Stomach (tissue), 9 donors: ENCODE data around the gene SHFL. TPM values are rescaled to one million over a fixed set of nuclear protein-coding genes. Genes with fewer than 3 reads are reported as not detected.

ENCODE experiments used
- DNase-seq, 2 donors: peaks; one replicate each; pipeline versions ENCODE4 v3.0.0 to v3.0.0-alpha.2; 2013 to 2019
- H3K27ac ChIP-seq, 5 donors: fragments of 200-600 bp in 4 of 5; sonication (generic) in 4 of 5; one replicate each; pipeline ENCODE4 v1.5.1; 2013 to 2019; ENCODE audit warnings: mild to moderate bottlenecking in 1 of 5, moderate library complexity in 1 of 5
- H3K27me3 ChIP-seq, 3 donors: fragments of 200-600 bp; sonication (generic); one replicate each; pipeline ENCODE4 v1.5.1; 2017 to 2019; ENCODE audit warnings: mixed run types in 1 of 3
- H3K36me3 ChIP-seq, 4 donors: fragments of 200-600 bp; sonication (generic); 1 replicate in 3 of 4; 2 replicates in 1 of 4; pipeline ENCODE4 v1.5.1; 2016 to 2019
- H3K4me1 ChIP-seq, 4 donors: fragments of 200-600 bp; sonication (generic); one replicate each; pipeline ENCODE4 v1.5.1; 2016 to 2019
- H3K4me3 ChIP-seq, 4 donors: fragments of 200-600 bp; sonication (generic) in 3 of 4; one replicate each; pipeline ENCODE4 v1.5.1; 2016 to 2019; ENCODE audit warnings: mild to moderate bottlenecking in 1 of 4
- H3K9me3 ChIP-seq, 4 donors: fragments of 200-600 bp; sonication (generic); one replicate each; pipeline ENCODE4 v1.5.1; 2016 to 2019
- EP300 ChIP-seq: sonication (generic); formaldehyde crosslinking; IDR thresholded peaks from one replicate; pipeline ENCODE4 v1.6.1; 2017; ENCODE audit warnings: antibody characterized with exemption
- POLR2A ChIP-seq, 4 donors: fragments of 450-650 bp; IDR thresholded peaks; one replicate each; pipeline ENCODE4 v1.6.1; 2016; ENCODE audit warnings: antibody characterized with exemption in 4 of 4, control low read depth in 2 of 4, mild to moderate bottlenecking in 1 of 4, moderate library complexity in 1 of 4
- POLR2AphosphoS5 ChIP-seq, 3 donors: sonication (generic); formaldehyde crosslinking; IDR thresholded peaks; one replicate each; pipeline ENCODE4 v1.6.1; 2016; ENCODE audit warnings: antibody characterized with exemption in 3 of 3
- WGBS, 5 donors: extraction: QIAGEN DNeasy Blood & Tissue Kit in 3 of 5; methylation state at CpG; one replicate each; pipeline versions ENCODE4 v1.1.5 to v1.1.7; 2013 to 2018; 5-methylcytosine and 5-hydroxymethylcytosine counted together
- intact Hi-C: fragments of 100-400 bp; cut with DNase I; formaldehyde crosslinking; loops from one replicate; pipeline ENCODE4 v1.15.1; 2023; ENCODE audit warnings: low total_unique reads
- polyA plus RNA-seq, 3 donors: library from polyadenylated mRNA; stranded (reverse); fragments of 200-250 nt; gene quantifications; one replicate each; pipeline ENCODE4 v1.2.3, GENCODE V29; 2013
- total RNA-seq, 5 donors: library from RNA; depleted of rRNA; stranded (reverse); fragments of >200 nt; gene quantifications; one replicate each; pipeline versions ENCODE4 v1.1.0 to v1.2.3, GENCODE V29; 2014 to 2016
- TF ChIP-seq, protein P1 (sequence below), 7 experiments: fragments of 450-650 bp in 4 of 7; fragments of 200-600 bp in 3 of 7; sonication (generic) in 3 of 7; IDR thresholded peaks; one replicate each; pipeline ENCODE4 v1.5.1; 2016 to 2019; ENCODE audit warnings: antibody characterized with exemption in 7 of 7, control low read depth in 2 of 7, mild to moderate bottlenecking in 1 of 7
- donor health status: healthy with polysubstance abuse.
- donor health status: Bipolar disorder and iron deficiency.
- donor health status: healthy.

The SHFL gene
- total and polyA plus RNA-seq, 8 donors = 7.0 to 62.0 (median 25.5) TPM

DNA sequence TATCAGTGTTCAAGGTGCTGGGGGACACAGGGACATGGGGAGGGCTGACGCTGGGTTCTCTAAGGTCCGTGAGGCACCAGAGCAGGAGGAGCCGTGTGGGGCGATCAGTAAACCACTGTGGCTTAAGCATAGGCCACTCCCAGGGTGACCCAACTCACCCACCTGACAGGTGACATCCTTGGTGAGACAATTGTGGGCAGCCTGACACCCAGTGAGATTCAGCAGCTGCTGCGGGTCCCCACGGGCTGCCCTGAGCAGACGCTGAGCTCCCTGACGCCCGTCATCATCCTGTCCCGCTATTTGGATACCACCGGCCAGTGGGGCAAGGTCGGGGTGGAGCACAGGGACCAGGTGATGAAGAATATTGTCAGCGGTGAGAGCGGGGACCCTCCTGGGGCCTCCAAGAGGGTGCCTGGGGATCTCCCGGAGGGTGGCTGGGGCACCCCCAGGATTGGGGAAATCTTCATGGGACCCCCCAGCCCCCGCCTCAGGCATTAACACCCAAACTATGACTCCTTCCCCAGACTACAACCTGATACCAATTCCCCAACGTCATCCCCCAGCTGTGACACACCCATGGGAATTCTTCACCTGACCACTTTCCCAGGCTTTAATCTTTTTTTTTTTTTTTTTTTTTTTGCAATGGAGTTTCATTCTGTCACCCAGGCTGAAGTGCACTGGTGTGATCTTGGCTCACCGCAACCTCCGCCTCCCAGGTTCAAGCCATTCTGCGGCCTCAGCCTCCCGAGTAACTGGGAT, 33.3 kb upstream of the SHFL start:
- peaks cover 0 to 28% (median 0%) of the 10 kb centered on the region in 3 donors for H3K27me3 ChIP-seq
- intact Hi-C loops = no loop called here
- no peak for TF ChIP-seq POLR2AphosphoS5 (IDR thresholded peaks at IDR 0.05)
- TF ChIP-seq, protein P1, sequence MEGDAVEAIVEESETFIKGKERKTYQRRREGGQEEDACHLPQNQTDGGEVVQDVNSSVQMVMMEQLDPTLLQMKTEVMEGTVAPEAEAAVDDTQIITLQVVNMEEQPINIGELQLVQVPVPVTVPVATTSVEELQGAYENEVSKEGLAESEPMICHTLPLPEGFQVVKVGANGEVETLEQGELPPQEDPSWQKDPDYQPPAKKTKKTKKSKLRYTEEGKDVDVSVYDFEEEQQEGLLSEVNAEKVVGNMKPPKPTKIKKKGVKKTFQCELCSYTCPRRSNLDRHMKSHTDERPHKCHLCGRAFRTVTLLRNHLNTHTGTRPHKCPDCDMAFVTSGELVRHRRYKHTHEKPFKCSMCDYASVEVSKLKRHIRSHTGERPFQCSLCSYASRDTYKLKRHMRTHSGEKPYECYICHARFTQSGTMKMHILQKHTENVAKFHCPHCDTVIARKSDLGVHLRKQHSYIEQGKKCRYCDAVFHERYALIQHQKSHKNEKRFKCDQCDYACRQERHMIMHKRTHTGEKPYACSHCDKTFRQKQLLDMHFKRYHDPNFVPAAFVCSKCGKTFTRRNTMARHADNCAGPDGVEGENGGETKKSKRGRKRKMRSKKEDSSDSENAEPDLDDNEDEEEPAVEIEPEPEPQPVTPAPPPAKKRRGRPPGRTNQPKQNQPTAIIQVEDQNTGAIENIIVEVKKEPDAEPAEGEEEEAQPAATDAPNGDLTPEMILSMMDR (IDR thresholded peaks at IDR 0.05) = no peak
- no peaks in the 10 kb centered on the region for H3K36me3 ChIP-seq
- H3K4me1 ChIP-seq = no peaks in the 10 kb centered on the region
- no peak overlapping the region for H3K27ac ChIP-seq
- DNase-seq = no peak
- 70 to 79% (median 74%) methylated on average over 15 to 21 of the region's 21 CpGs for WGBS, 5 donors
- no peak overlapping the region for H3K4me3 ChIP-seq
- H3K9me3 ChIP-seq = no peaks in the 10 kb centered on the region

DNA sequence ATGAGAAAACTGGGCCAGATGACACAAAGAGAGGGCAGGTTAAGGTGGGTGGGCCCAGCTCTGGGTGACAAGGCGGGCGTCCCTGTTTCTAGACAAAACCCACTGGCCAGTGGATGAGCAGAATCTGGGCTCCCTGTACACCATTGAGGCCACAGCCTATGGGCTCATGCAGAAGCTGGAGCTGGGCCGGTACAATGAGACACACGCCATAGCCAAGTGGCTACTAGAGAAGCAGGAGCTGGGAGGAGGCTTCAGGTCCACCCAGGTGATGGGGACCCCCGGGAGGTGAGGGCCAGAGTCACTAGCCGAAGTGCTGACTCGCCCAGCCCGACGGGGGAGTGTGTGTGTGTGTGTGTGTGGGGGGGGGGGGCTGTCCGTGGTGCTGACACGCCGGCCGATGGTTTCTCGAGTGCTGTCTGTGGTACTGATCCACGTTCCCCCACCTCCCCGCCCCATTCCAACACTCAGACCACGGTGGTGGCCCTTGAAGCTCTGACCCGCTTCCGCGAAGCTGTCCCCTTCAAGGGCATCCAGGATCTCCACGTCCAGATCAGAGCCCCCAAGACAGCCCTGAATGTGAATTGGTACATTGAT, 24.3 kb upstream of the SHFL start:
- H3K27ac ChIP-seq = no peak overlapping the region
- WGBS, 5 donors = 33 to 47% (median 34%) methylated on average over 7 to 21 of the region's 21 CpGs
- peaks cover 0 to 59% (median 6%) of the 10 kb centered on the region in 3 donors for H3K27me3 ChIP-seq
- H3K9me3 ChIP-seq = no peaks in the 10 kb centered on the region
- intact Hi-C loops = no loop called here
- no peak for DNase-seq
- no peaks in the 10 kb centered on the region for H3K4me1 ChIP-seq
- TF ChIP-seq POLR2A (IDR thresholded peaks at IDR 0.05) (no peak), POLR2AphosphoS5 (IDR thresholded peaks at IDR 0.05) (no peak), EP300 (no peak)
- TF ChIP-seq, protein P1 (IDR thresholded peaks at IDR 0.05) = no peak
- no peak overlapping the region for H3K4me3 ChIP-seq
- H3K36me3 ChIP-seq = no peaks in the 10 kb centered on the region

DNA sequence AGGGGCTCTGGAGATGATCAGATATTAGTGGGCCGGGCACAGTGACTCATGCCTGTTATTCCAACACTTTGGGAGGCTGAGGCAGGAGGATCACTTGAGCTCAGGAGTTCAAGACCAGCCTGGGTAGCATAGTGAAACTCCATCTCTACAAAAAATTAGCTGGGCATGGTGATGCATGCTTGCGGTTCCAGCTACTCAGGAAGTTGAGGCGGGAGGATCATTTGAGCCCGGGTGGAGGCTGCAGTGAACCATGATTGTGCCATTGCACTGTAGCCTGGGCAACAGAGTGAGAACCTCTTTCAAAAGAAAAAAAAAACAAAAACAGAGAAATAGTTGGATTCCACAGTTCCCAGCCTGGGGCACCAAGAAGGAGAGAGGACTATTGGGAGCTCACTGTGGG, 17.9 kb upstream of the SHFL start:
- WGBS, 5 donors = 67 to 77% (median 73%) methylated on average over 4 of the region's 4 CpGs
- Histone ChIP-seq H3K4me3 (no peak overlapping the region), H3K36me3 (no peaks in the 10 kb centered on the region), H3K4me1 (no peaks in the 10 kb centered on the region), H3K27me3 (peaks cover 0 to 41% (median 0%) of the 10 kb centered on the region in 3 donors), H3K9me3 (peaks cover 0 to 2% (median 0%) of the 10 kb centered on the region in 4 donors), H3K27ac (no peak overlapping the region)
- intact Hi-C loops = no loop called here
- TF ChIP-seq, protein P1 (IDR thresholded peaks at IDR 0.05) = no peak
- TF ChIP-seq POLR2AphosphoS5 (IDR thresholded peaks at IDR 0.05) = no peak
- TF ChIP-seq EP300 = no peak
- no peak for TF ChIP-seq POLR2A (IDR thresholded peaks at IDR 0.05)
- DNase-seq = no peak

DNA sequence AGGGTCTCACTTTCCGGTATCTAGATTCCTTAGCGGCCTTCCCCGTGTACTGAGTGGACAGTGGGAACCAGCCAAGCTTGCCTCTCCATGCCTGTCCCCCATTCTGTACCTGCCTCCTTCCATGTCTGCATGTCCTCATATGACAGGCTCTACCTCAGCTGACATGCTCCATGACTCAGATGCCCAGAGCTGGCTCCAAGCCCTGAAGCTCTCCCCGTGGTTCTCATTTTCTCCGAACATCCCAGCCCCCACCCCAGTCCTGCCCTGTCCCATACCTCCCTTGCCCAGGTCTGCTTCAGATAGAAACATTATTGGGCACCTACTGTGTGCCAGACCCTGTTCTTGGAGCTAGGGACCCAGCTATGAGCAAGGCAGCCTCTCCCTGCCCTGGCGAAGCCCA, 17.1 kb upstream of the SHFL start:
- Histone ChIP-seq H3K36me3 (no peaks in the 10 kb centered on the region), H3K4me3 (no peak overlapping the region), H3K4me1 (no peaks in the 10 kb centered on the region), H3K27ac (no peak overlapping the region), H3K27me3 (peaks cover 0 to 40% (median 0%) of the 10 kb centered on the region in 3 donors), H3K9me3 (peaks cover 0 to 10% (median 5%) of the 10 kb centered on the region in 4 donors)
- TF ChIP-seq, protein P1 (IDR thresholded peaks at IDR 0.05) = no peak
- no peak for TF ChIP-seq EP300
- TF ChIP-seq POLR2A (IDR thresholded peaks at IDR 0.05) = no peak
- no peak for TF ChIP-seq POLR2AphosphoS5 (IDR thresholded peaks at IDR 0.05)
- DNase-seq = no peak
- 66 to 78% (median 69%) methylated on average over 6 of the region's 6 CpGs for WGBS, 5 donors
- intact Hi-C loops = no loop called here
